OCI-LY1 (cell line): ENCODE data around the gene ZNF346.

Source experiments
- H2AFZ ChIP-seq: fragments of 200-600 bp; sonication (generic), shearing (Covaris generic); 2 replicates; pipeline ENCODE4 v1.6.0; 2014; ENCODE audit warnings: antibody characterized with exemption, mild to moderate bottlenecking, low read length
- H3F3A ChIP-seq: fragments of 200-600 bp; sonication (generic), shearing (Covaris generic); 2 replicates; pipeline ENCODE4 v1.6.0; 2014; ENCODE audit warnings: mild to moderate bottlenecking, antibody characterized with exemption, low read length, moderate library complexity; ENCODE audit not compliant: insufficient read depth
- H3K27ac ChIP-seq: fragments of 200-600 bp; sonication (generic); 2 replicates; pipeline ENCODE4 v1.5.1; 2014; ENCODE audit warnings: low read length, mixed run types, mild to moderate bottlenecking, low read depth; ENCODE audit not compliant: poor library complexity, severe bottlenecking
- H3K27me3 ChIP-seq: fragments of 200-600 bp; sonication (generic); 2 replicates; pipeline ENCODE4 v1.6.0; 2014; ENCODE audit warnings: antibody characterized with exemption, mild to moderate bottlenecking, low read length, moderate library complexity; ENCODE audit not compliant: insufficient read depth
- H3K36me3 ChIP-seq: fragments of 200-600 bp; sonication (generic); 2 replicates; pipeline ENCODE4 v1.6.1; 2014; ENCODE audit warnings: mild to moderate bottlenecking, antibody characterized with exemption, low read length, moderate library complexity, mixed read lengths; ENCODE audit not compliant: insufficient read depth
- H3K4me1 ChIP-seq: fragments of 200-600 bp; sonication (generic); 2 replicates; pipeline ENCODE4 v1.5.1; 2014; ENCODE audit warnings: mild to moderate bottlenecking, low read length, moderate library complexity; ENCODE audit not compliant: insufficient read depth, severe bottlenecking
- H3K4me2 ChIP-seq: fragments of 200-600 bp; sonication (generic), shearing (Covaris generic); 2 replicates; pipeline ENCODE4 v1.6.1; 2014; ENCODE audit warnings: low read length
- H3K4me3 ChIP-seq: fragments of 200-600 bp; sonication (generic); 2 replicates; pipeline ENCODE4 v1.5.1; 2014; ENCODE audit warnings: low read length, low read depth, mild to moderate bottlenecking, mixed read lengths; ENCODE audit not compliant: poor library complexity, severe bottlenecking
- H3K79me2 ChIP-seq: fragments of 200-600 bp; shearing (Covaris generic); 2 replicates; pipeline ENCODE4 v1.6.1; 2016; ENCODE audit warnings: mixed run types, low read length, mixed read lengths; ENCODE audit not compliant: insufficient read depth
- H3K9ac ChIP-seq: fragments of 200-600 bp; sonication (generic), shearing (Covaris generic); 2 replicates; pipeline ENCODE4 v1.6.1; 2014; ENCODE audit warnings: mild to moderate bottlenecking, low read length, mixed read lengths
- H3K9me2 ChIP-seq: fragments of 200-600 bp; sonication (generic), shearing (Covaris generic); 2 replicates; pipeline ENCODE4 v1.6.1; 2014; ENCODE audit warnings: low read depth, mild to moderate bottlenecking, low read length, mixed read lengths
- H3K9me3 ChIP-seq: fragments of 200-600 bp; shearing (Covaris generic); 2 replicates; pipeline ENCODE4 v1.6.1; 2014; ENCODE audit warnings: low read length, mixed read lengths
- H4K20me1 ChIP-seq: fragments of 200-600 bp; sonication (generic), shearing (Covaris generic); 2 replicates; pipeline ENCODE4 v1.6.0; 2016; ENCODE audit warnings: mild to moderate bottlenecking, low read length; ENCODE audit not compliant: insufficient read depth
- CTCF ChIP-seq: fragments of 200-600 bp; sonication (generic), shearing (Covaris generic); IDR thresholded peaks from 2 replicates; pipeline ENCODE4 v1.5.1; 2017; ENCODE audit warnings: mild to moderate bottlenecking, antibody characterized with exemption, low read length, moderate library complexity, mixed read lengths
- EZH2 ChIP-seq: fragments of 200-600 bp; sonication (generic), shearing (Covaris generic); IDR thresholded peaks from 2 replicates; pipeline ENCODE4 v1.8.0; 2017; ENCODE audit warnings: borderline replicate concordance, mixed run types, mild to moderate bottlenecking, antibody characterized with exemption, low read length, moderate library complexity, mixed read lengths

The ZNF346 gene

GRCh38 chr5:176994460-176995121 is 27.9 kb upstream of the ZNF346 start:
- peak overlapping the region; percentile 43; the same call in 1 of the 2 replicates for H3K4me2 ChIP-seq
- no peaks in the 10 kb centered on the region for H3K9me3 ChIP-seq
- H3K27me3 ChIP-seq: no peaks in the 10 kb centered on the region
- no peaks in the 10 kb centered on the region for H3K9me2 ChIP-seq
- no peak overlapping the region for H2AFZ ChIP-seq
- H4K20me1 ChIP-seq: no peaks in the 10 kb centered on the region
- H3K9ac ChIP-seq: no peak overlapping the region; the same call in 1 of the 2 replicates
- no peak for TF ChIP-seq CTCF
- TF ChIP-seq EZH2: no peak
- H3K79me2 ChIP-seq: peaks cover 94% of the 10 kb centered on the region
- peaks cover 54% of the 10 kb centered on the region for H3K4me1 ChIP-seq
- H3K27ac ChIP-seq: peak overlapping the region; percentile 91
- H3F3A ChIP-seq: peaks cover 3% of the 10 kb centered on the region; the same call in 1 of the 2 replicates
- no peak overlapping the region for H3K4me3 ChIP-seq
- H3K36me3 ChIP-seq: peaks cover 21% of the 10 kb centered on the region; the same call in 1 of the 2 replicates

GRCh38 chr5:176995122-176995490 is 27.4 kb upstream of the ZNF346 start:
- Histone ChIP-seq H3K9me3 (no peaks in the 10 kb centered on the region), H3K9ac (no peak overlapping the region; the same call in 1 of the 2 replicates), H3K4me2 (peak overlapping the region; percentile 43; the same call in 1 of the 2 replicates), H4K20me1 (no peaks in the 10 kb centered on the region), H3F3A (peaks cover 3% of the 10 kb centered on the region; the same call in 1 of the 2 replicates), H3K27me3 (no peaks in the 10 kb centered on the region), H3K27ac (peak overlapping the region; percentile 91), H3K4me3 (no peak overlapping the region), H3K4me1 (peaks cover 51% of the 10 kb centered on the region), H2AFZ (no peak overlapping the region), H3K79me2 (peaks cover 95% of the 10 kb centered on the region), H3K36me3 (peaks cover 22% of the 10 kb centered on the region), H3K9me2 (no peaks in the 10 kb centered on the region)
- TF ChIP-seq EZH2 (no peak), CTCF (no peak)

- H3K4me3 ChIP-seq: no peak overlapping the region
- peak overlapping the region; percentile 91 for H3K27ac ChIP-seq
- H4K20me1 ChIP-seq: no peaks in the 10 kb centered on the region
- H3F3A ChIP-seq: peaks cover 3% of the 10 kb centered on the region; the same call in 1 of the 2 replicates
- H3K36me3 ChIP-seq: peaks cover 24% of the 10 kb centered on the region
- peak overlapping the region; percentile 41 for H3K4me2 ChIP-seq
- H3K9ac ChIP-seq: peak overlapping the region; percentile 0; the same call in 1 of the 2 replicates
- peaks cover 51% of the 10 kb centered on the region for H3K4me1 ChIP-seq
- H3K27me3 ChIP-seq: no peaks in the 10 kb centered on the region
- no peak overlapping the region for H2AFZ ChIP-seq
- no peaks in the 10 kb centered on the region for H3K9me2 ChIP-seq
- no peak for TF ChIP-seq EZH2
- H3K9me3 ChIP-seq: no peaks in the 10 kb centered on the region
- H3K79me2 ChIP-seq: peaks cover 97% of the 10 kb centered on the region
Measured at GRCh38 chr5:176995896-176996767, 26.4 kb upstream of the ZNF346 start.
